SKM-1 (cell line): ENCODE measurements around the gene RAC2.
"Not testable (repeated sequence)": the region's sequence is repeated elsewhere in the genome, so short reads cannot be mapped to it uniquely, and the experiment has no call there.

ENCODE experiments used
- DNase-seq: peaks from one replicate; lab custom pipeline; 2025; ENCODE audit not compliant: unreplicated experiment; lab: John Stamatoyannopoulos, UW

The RAC2 gene

GRCh38 chr22:37206841-37207821 lies 36.9 kb downstream of the RAC2 start:
- DNase-seq: no peak

- DNase-seq: no peak
Observed at GRCh38 chr22:37206118-37206840, 37.8 kb downstream of the RAC2 start.

GRCh38 chr22:37205046-37205445 lies 39.0 kb downstream of the RAC2 start:
- no peak for DNase-seq

- DNase-seq: no peak
Observed at GRCh38 chr22:37204045-37204655, 39.9 kb downstream of the RAC2 start.

GRCh38 chr22:37203354-37204044 lies 40.6 kb downstream of the RAC2 start:
- DNase-seq: no peak

GRCh38 chr22:37202716-37203115 lies 41.4 kb downstream of the RAC2 start:
- DNase-seq: no peak

GRCh38 chr22:37202001-37202555 lies 42.0 kb downstream of the RAC2 start:
- DNase-seq: no peak

- DNase-seq: not testable (repeated sequence)
Observed at GRCh38 chr22:37201443-37201820, 42.6 kb downstream of the RAC2 start.

- DNase-seq: no peak
Observed at GRCh38 chr22:37199760-37200108, 44.3 kb downstream of the RAC2 start.

- DNase-seq: peak; percentile 97
Observed at GRCh38 chr22:37199103-37199759, 44.8 kb downstream of the RAC2 start.

- DNase-seq: peak; percentile 68
Observed at GRCh38 chr22:37198258-37199102, 45.6 kb downstream of the RAC2 start.

GRCh38 chr22:37197451-37198257 lies 46.4 kb downstream of the RAC2 start:
- no peak for DNase-seq

- no peak for DNase-seq
Observed at GRCh38 chr22:37196539-37197450, 47.3 kb downstream of the RAC2 start.

GRCh38 chr22:37195921-37196320 lies 48.1 kb downstream of the RAC2 start:
- no peak for DNase-seq

- DNase-seq: no peak
Observed at GRCh38 chr22:37194750-37195149, 49.3 kb downstream of the RAC2 start.

GRCh38 chr22:37193629-37194191 lies 50.4 kb downstream of the RAC2 start:
- DNase-seq: no peak

- no peak for DNase-seq
Observed at GRCh38 chr22:37192741-37193140, 51.3 kb downstream of the RAC2 start.
